PC-9 (cell line): Measurements from ENCODE around the gene CYS1. TPM values are rescaled to one million over a fixed set of nuclear protein-coding genes. Genes with fewer than 3 reads are reported as not detected.
"Not testable (repeated sequence)": the region's sequence is repeated elsewhere in the genome, so short reads cannot be mapped to it uniquely, and the experiment has no call there.

Source experiments
- BruUV-seq: library from RNA; stranded (reverse); fragments of 400-500 nt; replicated peaks from 2 replicates; lab custom pipeline; 2021; lab: Mats Ljungman, UMichigan
- CTCF ChIA-PET: fragments of 300-600 bp; sonication (Branson Sonifier 250); formaldehyde crosslinking; loops from one replicate; lab custom pipeline; 2022; ENCODE audit warnings: antibody characterized with exemption; lab: Charles Lee
- POLR2A ChIA-PET: fragments of 300-600 bp; sonication (Branson Sonifier 250); formaldehyde crosslinking; loops from one replicate; lab custom pipeline; 2022; ENCODE audit warnings: antibody characterized with exemption; ENCODE audit not compliant: unreplicated experiment; lab: Charles Lee
- DNase-seq, 2 experiments: peaks; one replicate each; pipeline versions ENCODE4 v3.0.0 to v3.0.0-alpha.2; 2015 to 2022; ENCODE audit warnings: mixed read lengths in 1 of 2
- H2AFZ ChIP-seq: fragments of 200-600 bp; sonication (generic); 2 replicates; pipeline ENCODE4 v1.8.1; 2017; ENCODE audit warnings: antibody characterized with exemption
- H3F3A ChIP-seq: fragments of 200-600 bp; sonication (generic); 2 replicates; pipeline ENCODE4 v1.8.1; 2017; ENCODE audit warnings: antibody characterized with exemption, mild to moderate bottlenecking, low read depth; ENCODE audit not compliant: insufficient read depth
- H3K27ac ChIP-seq: fragments of 200-600 bp; sonication (generic); 2 replicates; pipeline ENCODE4 v1.6.1; 2016; ENCODE audit warnings: mixed run types
- H3K27me3 ChIP-seq: fragments of 200-600 bp; sonication (generic); 2 replicates; pipeline ENCODE4 v1.6.1; 2016; ENCODE audit warnings: low read depth, mixed run types; ENCODE audit not compliant: insufficient read depth
- H3K36me3 ChIP-seq: fragments of 200-600 bp; sonication (generic); 2 replicates; pipeline ENCODE4 v1.6.1; 2016; ENCODE audit warnings: low read depth, mixed run types
- H3K4me1 ChIP-seq: fragments of 200-600 bp; sonication (generic); replicated peaks from 2 replicates; pipeline ENCODE4 v1.6.1; 2016; ENCODE audit warnings: mixed run types; ENCODE audit not compliant: insufficient read depth
- H3K4me2 ChIP-seq: fragments of 200-600 bp; sonication (generic); 2 replicates; pipeline ENCODE4 v1.6.1; 2017; ENCODE audit warnings: mixed run types
- H3K4me3 ChIP-seq: fragments of 200-600 bp; sonication (generic); 2 replicates; pipeline ENCODE4 v1.6.1; 2016; ENCODE audit warnings: mixed run types
- H3K79me2 ChIP-seq: fragments of 200-600 bp; sonication (generic); 2 replicates; pipeline ENCODE4 v1.6.1; 2017; ENCODE audit warnings: low read depth, mixed run types
- H3K9me2 ChIP-seq: fragments of 200-600 bp; sonication (generic); 2 replicates; pipeline ENCODE4 v1.8.1; 2017; ENCODE audit warnings: mild to moderate bottlenecking; ENCODE audit not compliant: insufficient read depth
- H3K9me3 ChIP-seq: fragments of 200-600 bp; sonication (generic); 2 replicates; pipeline ENCODE4 v1.8.1; 2016; ENCODE audit warnings: low read depth; ENCODE audit not compliant: insufficient read depth
- H4K20me1 ChIP-seq: fragments of 200-600 bp; sonication (generic); 2 replicates; pipeline ENCODE4 v1.8.1; 2017; ENCODE audit not compliant: insufficient read depth
- EZH2 ChIP-seq: fragments of 200-600 bp; sonication (generic); IDR thresholded peaks from 2 replicates; pipeline ENCODE4 v1.8.0; 2017; ENCODE audit warnings: antibody characterized with exemption, low read depth
- intact Hi-C: fragments of 100-400 bp; cut with micrococcal nuclease; formaldehyde crosslinking; loops from one replicate; pipeline ENCODE4 v1.10.0; 2022; ENCODE audit not compliant: unreplicated experiment
- total RNA-seq: library from RNA; stranded (reverse); gene quantifications from 2 replicates; pipeline ENCODE4 v1.2.3, GENCODE V29; 2021
- TF ChIP-seq, protein P1 (sequence below): fragments of 200-600 bp; sonication (generic); conservative IDR thresholded peaks from 2 replicates; pipeline ENCODE4 v1.6.1; 2017; ENCODE audit warnings: mixed run types, antibody characterized with exemption, mild to moderate bottlenecking, moderate library complexity

Gene CYS1
- total RNA-seq, 1 experiment from 2014 or later, result 0.61 TPM

DNA sequence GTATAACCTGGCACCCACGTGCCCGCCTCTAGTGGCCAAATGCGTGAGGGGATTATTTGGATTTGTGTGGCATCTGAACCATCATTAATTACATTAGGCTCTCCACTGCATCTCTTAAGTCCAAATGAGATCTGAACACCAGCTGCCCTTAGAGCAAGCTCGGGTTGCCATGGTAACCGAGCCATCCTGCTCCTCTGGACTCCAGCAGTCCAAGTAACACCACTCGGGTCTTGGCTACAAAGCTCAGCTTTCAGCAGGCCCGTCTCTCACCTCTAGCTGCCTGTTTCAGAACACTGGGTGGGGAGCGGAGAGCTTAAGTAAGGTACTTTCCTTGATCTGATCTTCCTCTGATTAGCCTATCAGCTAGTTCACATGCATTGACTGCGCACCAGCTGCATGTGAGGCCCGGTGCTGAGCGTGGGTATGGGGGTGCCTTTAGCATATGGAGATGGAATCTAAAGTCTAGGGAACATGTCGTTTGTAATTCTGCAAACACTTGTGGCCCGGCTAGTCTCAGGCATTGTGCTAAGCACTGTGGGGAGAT is 14.1 kb upstream of the CYS1 start:
- H4K20me1 ChIP-seq, result no peaks in the 10 kb centered on the region
- BruUV-seq, result no TSS peak
- no peak for DNase-seq

DNA sequence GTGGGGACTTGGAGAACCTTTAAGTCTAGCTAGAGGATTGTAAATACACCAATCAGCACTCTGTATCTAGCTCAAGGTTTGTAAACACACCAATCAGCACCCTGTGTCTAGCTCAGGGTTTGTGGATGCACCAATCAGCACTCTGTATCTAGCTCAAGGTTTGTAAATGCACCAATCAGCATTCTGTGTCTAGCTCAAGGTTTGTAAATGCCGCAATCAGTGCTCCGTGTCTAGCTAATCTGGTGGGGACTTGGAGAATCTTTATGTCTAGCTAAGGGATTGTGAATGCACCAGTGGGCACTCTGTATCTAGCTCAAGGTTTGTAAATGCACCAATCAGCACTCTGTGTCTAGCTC is 11.7 kb upstream of the CYS1 start:
- H2AFZ ChIP-seq, H3K9me2 ChIP-seq, CTCF ChIA-PET, H3K9me3 ChIP-seq, BruUV-seq, H3K4me1 ChIP-seq, H3K79me2 ChIP-seq, intact Hi-C loops, H3K27ac ChIP-seq, H3K4me3 ChIP-seq, DNase-seq, H3K27me3 ChIP-seq, POLR2A ChIA-PET, H4K20me1 ChIP-seq, H3K4me2 ChIP-seq, H3K36me3 ChIP-seq, H3F3A ChIP-seq: not testable (repeated sequence)

More for the DNA sequence above, 14.1 kb upstream of the CYS1 start:
- no peaks in the 10 kb centered on the region for H3F3A ChIP-seq
- no peaks in the 10 kb centered on the region for H3K4me1 ChIP-seq
- intact Hi-C loops, result no loop called here
- H3K4me3 ChIP-seq, result no peak overlapping the region
- ChIA-PET POLR2A (interaction anchor here (0.5 to 0.6 kb wide), 2 partner anchors 545 to 952 kb away, joined by 3 to 4 read pairs; no protein-coding TSS in a partner anchor), CTCF (no interaction called here)
- H3K27ac ChIP-seq, result no peak overlapping the region
- no peak overlapping the region for H2AFZ ChIP-seq
- no peak overlapping the region for H3K4me2 ChIP-seq
- H3K79me2 ChIP-seq, result no peaks in the 10 kb centered on the region
- no peaks in the 10 kb centered on the region for H3K36me3 ChIP-seq
- no peaks in the 10 kb centered on the region for H3K9me2 ChIP-seq
- no peaks in the 10 kb centered on the region for H3K27me3 ChIP-seq
- TF ChIP-seq, protein P1, sequence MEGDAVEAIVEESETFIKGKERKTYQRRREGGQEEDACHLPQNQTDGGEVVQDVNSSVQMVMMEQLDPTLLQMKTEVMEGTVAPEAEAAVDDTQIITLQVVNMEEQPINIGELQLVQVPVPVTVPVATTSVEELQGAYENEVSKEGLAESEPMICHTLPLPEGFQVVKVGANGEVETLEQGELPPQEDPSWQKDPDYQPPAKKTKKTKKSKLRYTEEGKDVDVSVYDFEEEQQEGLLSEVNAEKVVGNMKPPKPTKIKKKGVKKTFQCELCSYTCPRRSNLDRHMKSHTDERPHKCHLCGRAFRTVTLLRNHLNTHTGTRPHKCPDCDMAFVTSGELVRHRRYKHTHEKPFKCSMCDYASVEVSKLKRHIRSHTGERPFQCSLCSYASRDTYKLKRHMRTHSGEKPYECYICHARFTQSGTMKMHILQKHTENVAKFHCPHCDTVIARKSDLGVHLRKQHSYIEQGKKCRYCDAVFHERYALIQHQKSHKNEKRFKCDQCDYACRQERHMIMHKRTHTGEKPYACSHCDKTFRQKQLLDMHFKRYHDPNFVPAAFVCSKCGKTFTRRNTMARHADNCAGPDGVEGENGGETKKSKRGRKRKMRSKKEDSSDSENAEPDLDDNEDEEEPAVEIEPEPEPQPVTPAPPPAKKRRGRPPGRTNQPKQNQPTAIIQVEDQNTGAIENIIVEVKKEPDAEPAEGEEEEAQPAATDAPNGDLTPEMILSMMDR, result no peak
- no peak for TF ChIP-seq EZH2
- no peaks in the 10 kb centered on the region for H3K9me3 ChIP-seq

DNA sequence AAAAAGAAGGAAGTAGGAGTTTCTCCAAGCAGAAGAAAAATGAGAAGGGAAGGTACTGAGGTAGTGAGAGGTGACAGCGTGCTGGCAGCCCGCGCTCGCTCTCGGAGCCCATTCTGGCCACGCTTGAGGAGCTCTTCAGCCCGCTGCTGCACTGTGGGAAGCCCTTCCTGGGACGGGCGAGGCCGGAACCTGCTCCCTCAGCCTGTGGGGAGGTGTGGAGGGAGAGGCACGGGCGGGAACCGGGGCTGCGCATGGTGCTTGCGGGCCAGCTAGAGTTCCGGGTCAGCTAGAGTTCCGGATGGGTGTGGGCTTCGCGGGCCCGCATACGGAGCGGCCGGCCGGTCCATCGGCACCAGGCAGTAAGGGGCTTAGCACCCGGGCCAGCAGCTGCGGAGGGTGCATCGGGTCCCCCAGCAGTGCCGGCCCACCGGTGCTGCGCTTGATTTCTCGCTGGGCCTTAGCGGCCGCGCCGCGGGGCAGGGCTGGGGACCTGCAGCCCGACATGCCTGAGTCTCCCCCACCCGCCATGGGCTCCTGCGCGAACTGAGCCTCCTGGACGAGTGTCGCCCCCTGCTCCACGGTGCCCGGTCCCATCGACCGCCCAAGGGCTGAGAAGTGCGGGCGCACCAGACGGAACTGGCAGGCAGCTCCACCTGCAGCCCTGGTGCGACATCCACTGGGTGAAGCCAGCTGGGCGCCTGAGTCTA is 11.1 kb upstream of the CYS1 start:
- no peaks in the 10 kb centered on the region for H3K27me3 ChIP-seq
- H2AFZ ChIP-seq, result no peak overlapping the region
- no peak overlapping the region for H3K4me3 ChIP-seq
- no peak for DNase-seq
- H3K36me3 ChIP-seq, result no peaks in the 10 kb centered on the region
- no peaks in the 10 kb centered on the region for H3K4me1 ChIP-seq
- TF ChIP-seq, protein P1, result no peak
- TF ChIP-seq EZH2, result no peak
- no peaks in the 10 kb centered on the region for H3K9me3 ChIP-seq
- H3K9me2 ChIP-seq, result no peaks in the 10 kb centered on the region
- CTCF ChIA-PET, result interaction anchor here (0.6 kb wide), 1 partner anchor 191 kb away, joined by 4 read pairs; no protein-coding TSS in a partner anchor
- POLR2A ChIA-PET, result no interaction called here
- no peaks in the 10 kb centered on the region for H3K79me2 ChIP-seq
- no peak overlapping the region for H3K4me2 ChIP-seq
- H3K27ac ChIP-seq, result no peak overlapping the region
- BruUV-seq, result no TSS peak
- intact Hi-C loops, result no loop called here
- H4K20me1 ChIP-seq, result no peaks in the 10 kb centered on the region
- H3F3A ChIP-seq, result no peaks in the 10 kb centered on the region
